GM11168 (cell line): Measurements from ENCODE around the gene EPHA4.

Experiments used
- in situ Hi-C: fragments of 300-500 bp; cut with MboI; formaldehyde crosslinking; loops from one replicate; pipeline ENCODE4 v1.12.0; 2022; ENCODE audit warnings: low sequenced_read_pairs; ENCODE audit not compliant: unreplicated experiment

The EPHA4 gene

DNA sequence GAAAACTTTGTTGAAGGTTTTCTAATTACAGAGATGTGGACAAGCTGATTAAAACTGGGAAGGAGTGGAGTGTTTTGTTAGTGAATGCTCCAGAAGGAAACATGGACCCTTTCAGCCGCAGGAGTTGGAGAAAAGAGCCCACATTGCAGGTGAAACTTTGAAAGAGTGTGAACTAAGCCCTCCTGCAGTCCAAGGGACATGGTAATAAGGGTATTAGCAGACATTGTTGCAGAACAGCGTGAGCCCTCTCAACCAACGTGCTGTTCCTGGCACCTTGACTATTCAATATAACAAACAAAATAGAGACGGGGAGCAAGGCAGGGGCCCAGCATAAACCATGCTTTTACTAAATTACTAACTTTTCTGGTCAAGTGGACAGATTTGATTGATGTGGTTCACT lies 122.7 kb downstream of the EPHA4 start:
- in situ Hi-C loops: no loop called here

DNA sequence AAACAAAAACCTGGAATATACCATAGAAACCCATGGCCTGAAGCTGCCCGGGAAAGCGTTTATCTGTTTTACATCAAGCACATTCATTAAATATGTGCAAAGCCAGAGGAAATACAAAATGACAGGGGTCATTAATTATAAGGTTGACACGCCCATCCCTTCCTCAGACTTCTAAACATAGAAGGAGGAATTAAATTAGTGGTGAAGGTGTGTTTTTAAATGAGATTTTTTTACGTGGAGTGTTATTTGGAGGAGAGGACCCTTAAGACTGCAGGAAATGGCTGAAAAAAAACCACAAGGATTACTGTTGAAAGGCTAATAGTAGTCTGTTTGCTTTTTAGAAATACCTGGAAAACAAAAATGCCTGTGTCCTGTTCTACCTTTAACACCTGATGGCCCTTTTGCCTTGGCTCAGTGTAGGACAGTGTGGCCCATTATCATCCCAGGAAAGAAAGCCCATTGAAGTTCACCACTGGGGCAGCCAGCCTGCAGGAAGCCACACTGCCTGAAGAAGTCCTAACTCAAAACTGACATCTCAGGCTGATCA lies 123.2 kb downstream of the EPHA4 start:
- in situ Hi-C loops: no loop called here

DNA sequence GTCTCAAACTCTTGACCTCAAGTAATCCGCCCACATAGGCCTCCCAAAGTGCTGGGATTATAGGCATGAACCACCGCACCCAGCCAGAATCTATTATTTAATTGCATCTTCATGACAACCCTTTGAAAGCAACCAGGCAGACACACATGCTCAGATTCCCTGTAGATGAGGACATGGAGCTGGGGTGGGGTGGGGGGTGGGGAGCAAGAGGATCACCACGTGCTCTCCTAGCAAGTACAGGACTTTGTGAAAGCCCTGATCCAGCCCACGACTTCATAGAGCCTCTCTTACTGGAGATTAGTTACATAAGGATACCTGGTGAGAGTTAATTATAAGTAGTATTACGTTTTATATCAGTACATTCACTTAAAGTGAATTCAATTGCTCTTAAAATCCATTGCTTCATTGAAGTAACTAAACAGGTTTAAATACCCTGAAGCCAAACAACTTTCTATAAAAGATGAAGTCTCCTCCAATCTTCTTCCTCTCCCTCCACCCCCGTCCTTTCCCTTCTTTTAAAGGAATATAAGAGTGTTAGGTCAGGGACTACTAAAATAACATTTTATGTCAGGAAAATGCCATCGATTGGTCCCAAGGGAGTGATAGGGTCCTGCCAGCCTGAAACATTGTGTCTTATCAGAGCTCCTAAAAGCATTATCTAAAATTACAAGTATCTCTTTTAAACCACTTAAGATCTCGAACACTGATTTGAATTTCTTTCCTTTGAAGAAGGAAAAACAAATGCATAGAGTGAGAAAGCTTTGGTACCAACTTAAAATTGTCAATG lies 123.9 kb downstream of the EPHA4 start:
- in situ Hi-C loops: no loop called here

DNA sequence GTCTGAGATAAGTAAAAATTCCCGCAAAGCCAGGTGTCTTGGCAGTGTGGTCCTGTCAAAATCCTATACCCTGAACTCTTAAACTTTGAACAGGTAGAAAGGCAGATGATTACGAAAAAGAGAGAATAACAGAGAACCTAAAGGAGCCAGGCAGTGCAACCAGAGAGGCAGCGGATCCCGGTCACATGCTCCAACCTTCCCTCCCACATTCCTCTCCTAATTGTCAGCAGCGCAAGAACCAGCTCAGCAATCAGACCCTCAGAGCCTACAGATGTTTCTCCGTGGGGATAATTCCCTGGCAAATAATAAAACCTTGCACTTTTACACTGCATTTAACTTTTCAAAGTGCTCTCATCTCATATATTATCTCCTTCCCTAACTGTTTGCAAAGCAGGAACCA lies 124.8 kb downstream of the EPHA4 start:
- in situ Hi-C loops: no loop called here

DNA sequence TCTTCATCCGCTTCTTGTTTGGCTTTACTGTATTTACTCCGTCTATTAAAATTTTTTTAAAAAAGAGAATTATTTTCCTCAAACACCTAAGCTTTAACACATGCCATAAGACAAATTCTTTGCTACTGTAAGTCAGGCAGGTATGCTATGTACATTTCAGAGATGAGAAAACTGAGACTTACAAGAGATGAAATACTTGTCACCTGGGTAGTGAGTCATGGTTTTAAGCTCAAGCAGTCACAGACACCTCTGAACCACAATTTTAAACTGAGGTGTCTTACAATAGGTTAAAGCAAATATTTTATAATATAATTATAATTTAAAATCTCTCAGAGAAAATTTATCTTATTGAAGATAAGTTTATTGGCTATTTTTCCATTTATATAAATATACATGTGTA lies 126.0 kb downstream of the EPHA4 start:
- in situ Hi-C loops: no loop called here

DNA sequence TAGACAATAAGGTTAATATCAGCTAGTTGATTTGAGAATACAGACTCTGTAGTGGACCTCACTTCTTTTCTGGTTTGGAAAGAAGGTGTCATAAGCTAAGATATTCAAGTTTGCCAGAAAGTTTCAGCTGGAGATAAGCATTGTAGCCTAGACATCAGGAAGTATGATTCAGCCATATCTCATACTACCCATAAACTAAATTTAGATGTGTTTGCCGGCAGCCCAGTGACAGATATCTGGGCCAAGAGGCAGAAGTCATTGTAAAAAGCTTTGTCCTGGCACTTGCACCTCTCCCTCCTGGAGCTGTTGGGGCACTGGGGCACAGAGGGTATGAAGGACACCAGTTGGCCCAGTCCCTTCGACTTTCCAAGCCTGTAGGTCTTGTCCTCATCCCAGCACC lies 128.0 kb downstream of the EPHA4 start:
- in situ Hi-C loops: no loop called here

DNA sequence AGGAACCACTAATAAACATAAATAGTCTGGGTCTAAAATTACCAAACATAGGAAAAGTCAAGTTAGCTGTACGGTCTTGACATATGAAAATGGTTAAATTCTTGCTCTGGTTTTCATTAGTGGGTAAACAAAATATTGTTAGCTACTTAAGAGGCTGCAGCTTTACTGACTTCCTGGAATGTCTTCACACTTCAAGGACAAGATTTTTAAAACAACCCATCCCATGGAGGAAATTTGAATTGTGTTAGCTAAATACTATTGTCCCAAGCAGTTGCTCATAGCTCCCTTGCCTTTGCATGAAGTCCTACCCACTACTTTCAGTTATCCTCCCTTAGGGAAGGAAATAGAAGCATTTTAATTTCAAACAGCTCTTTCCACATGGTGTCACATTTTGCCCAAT lies 128.5 kb downstream of the EPHA4 start:
- in situ Hi-C loops: no loop called here

DNA sequence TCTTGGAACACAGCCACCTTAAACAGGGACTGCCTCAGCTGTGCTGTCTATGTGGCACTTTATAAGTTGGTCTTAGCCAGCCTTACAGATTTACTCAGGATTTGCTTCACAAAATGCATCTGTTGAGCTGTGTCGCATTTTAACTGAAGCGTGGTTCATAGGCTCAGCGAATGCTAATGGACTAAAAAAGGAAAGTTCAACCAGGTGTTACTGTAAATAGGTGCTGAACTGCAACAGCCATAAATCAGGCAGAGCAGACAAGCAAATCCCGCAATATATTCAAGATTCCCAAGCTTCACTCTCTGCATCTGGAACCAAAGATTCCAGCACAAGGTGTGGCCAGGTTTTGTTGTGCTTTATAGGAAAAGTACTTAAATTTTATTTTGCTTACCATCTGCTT lies 130.0 kb downstream of the EPHA4 start:
- in situ Hi-C loops: no loop called here

DNA sequence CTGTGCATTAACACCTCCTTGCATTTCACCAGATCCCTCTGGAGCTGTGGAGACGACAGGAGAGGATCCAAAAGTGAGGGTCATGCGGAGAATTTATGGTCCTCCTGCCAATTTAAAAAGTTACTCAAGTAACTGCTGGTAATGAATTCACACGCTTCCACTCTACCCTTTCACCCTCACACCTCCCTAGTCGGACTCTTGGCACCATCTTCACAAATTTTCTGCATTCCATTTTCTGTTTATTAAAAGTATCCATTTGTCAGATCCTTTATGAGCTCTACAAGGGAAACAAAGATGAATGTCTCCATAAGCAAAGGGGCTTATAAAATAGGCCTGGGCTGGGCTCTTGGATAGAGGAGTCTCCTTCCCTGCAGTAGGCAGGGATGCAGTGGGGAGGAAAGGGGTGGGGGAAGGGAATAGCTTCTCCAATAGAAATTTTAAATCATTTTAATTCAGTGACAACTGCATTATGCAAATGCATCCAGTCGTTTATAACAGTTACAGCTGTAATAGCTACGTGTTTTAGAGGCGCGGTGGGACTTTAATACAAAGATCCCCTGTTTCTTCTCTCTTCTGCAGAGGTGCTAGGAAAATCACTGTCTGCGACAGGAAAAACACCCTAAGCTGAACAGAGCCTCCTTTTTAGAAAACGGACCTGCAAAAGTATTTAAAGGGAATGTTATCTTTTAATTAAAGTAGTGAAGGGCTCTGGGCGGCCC lies 132.2 kb downstream of the EPHA4 start:
- in situ Hi-C loops: no loop called here

DNA sequence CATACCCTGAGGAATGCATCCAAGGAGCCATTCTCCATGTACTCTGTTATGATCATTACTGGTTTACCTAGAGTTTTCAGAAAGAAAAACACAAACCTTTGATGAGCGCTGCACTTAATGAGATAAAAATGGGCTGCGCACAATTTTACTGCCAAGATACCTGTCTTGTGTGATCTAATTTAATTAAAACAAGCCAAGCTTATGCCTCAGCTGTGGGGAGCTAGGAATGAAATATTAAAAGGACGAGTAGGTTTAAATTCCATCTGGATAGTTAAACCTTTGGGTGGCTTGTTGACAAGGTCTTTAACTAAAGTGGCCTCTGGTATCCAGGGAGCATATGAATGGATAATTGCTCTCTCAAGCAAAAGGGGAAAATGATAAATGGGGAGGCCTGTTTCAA lies 135.0 kb downstream of the EPHA4 start:
- in situ Hi-C loops: no loop called here

DNA sequence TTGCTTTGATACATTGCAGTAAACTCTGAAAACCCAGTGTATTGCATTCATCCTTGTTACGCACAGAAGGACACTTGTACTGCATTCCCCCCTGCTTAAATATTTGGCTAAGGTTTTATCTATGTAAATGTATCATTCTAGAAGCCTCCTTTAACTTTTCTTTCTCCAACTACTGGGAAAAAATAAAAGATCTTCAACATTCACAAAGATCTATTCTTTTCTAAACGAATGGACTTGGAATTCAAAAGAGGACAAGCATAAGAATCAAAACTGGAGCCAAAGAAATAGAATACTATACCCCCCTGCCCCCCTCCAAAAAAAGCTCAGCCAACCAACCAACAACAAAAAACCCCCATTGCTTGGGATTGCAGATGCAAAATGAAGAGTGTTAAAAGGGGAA lies 136.9 kb downstream of the EPHA4 start:
- in situ Hi-C loops: no loop called here

DNA sequence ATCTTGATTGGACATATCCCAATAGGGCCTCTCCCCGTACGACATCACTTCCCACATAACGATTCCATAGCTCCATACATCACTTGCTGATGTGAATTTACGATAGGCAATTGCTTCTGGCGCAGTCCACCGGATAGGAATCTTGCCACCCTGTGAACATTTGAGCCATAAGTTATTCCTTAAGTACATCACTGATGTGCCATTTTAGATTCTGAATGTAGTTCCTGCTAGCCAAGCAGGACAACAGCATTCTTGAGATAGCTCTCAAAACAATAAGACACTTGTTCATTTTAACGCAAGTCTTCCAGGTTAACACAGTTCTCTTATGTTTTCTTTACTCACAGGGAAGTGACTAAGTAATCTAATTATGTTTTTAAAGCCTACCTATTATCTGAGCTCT lies 138.0 kb downstream of the EPHA4 start:
- in situ Hi-C loops: no loop called here

DNA sequence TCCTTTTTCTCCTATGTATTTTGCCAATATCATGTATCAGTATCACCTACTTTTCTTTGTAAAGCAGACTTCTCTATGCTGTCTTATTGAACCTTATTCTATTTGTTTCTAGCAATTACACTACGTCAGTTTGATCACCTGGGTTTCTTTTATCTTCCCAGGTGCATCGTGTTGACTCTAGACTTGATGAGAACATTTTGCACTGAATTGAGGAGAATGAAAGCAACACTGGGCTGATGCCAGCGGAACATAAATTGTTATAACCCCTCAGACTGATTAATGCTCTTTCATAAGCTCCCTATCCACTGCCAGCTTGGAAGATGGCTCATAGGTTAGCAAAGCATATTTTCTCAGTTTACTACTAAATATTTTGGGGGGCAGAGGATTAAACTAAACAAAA lies 140.6 kb downstream of the EPHA4 start:
- in situ Hi-C loops: no loop called here

DNA sequence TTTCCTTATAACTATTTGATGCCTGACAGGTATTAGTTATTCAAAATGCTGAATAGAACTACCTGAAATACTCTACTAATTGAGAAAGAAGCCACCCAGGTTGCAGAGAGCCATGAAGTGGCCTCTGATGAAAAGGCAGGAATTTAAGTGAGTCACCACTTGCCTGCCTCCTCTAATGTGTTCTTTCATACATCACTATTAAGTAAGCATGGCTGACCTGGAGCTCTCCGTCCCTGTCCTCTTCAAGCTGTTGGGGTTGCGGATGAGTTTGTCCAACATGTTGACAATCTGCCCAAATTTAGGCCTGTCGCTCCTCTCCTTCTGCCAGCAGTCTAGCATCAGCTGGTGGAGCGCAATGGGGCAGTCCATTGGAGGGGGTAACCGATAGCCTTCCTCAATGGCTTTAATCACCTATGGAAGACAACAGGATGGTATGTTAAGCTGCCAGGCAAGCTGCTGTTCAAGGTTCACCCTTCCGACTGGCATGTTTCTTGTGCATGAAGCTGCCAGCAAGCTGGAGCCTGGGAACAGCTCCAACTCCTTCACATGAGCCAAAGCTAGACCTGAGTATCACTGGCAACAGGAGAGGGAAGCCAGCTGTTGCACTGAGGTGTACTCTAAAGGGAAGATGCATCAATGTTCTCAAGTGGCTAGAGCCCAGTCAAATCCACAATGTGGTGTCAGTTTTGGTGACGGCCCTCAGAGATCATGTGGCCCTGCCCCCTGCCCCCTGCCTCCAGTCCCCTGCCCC lies 142.2 kb downstream of the EPHA4 start:
- in situ Hi-C loops: no loop called here

DNA sequence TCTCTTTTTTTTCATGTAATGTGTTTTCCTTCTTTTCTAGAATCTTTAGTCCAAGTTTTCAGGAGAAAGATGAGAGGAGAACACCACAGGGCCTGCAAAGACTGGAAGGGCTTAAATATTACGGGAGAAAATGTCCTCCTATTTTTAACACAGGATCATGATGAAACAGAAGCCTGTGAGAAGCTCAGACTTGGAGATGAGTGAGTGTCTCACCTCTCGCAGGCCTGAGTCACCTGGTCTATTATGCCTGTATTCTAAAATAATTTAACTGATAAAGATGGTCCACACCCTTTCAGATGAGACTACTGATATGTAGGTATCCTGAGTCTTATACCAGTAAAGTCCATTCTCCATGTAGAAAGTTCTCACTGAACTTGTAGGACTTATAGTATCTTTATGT lies 143.2 kb downstream of the EPHA4 start:
- in situ Hi-C loops: no loop called here

DNA sequence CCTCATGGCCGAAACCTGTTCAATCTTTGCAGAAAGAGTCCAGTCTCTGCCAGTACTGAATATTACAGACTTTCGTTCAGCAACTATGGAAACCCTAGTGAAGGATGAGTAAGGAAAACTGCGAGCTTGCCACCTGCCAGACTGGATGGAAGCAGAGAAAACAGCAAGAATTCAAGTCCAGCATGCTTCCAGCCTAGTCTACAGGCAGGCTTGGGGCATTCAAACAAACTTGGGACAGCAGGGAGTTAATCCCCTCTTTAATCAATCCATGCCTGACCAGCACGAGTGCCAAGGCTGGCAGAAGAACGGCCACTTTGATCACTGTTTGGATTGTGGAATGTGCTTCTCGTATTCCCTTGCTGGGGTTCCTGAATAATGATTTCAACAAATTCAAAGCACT lies 145.2 kb downstream of the EPHA4 start:
- in situ Hi-C loops: no loop called here

DNA sequence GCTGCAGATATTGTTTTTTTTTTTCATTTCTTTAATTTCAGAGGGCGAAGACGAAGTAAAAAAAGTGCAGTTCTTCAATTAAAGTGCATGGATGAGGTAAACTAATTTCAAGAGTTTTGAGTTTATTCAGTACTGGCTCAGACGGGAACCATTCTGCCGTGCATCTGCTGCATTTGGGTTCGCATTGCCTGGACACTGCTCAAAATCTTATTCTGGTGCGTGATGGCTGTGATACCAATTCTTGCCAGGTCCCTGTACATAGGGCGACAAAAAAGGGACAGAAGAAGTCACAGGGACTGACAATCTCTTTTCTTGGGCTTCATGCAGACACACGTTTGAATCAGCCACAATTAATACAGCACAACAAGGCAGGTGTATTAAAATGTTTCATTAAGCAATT lies 146.2 kb downstream of the EPHA4 start:
- in situ Hi-C loops: no loop called here

DNA sequence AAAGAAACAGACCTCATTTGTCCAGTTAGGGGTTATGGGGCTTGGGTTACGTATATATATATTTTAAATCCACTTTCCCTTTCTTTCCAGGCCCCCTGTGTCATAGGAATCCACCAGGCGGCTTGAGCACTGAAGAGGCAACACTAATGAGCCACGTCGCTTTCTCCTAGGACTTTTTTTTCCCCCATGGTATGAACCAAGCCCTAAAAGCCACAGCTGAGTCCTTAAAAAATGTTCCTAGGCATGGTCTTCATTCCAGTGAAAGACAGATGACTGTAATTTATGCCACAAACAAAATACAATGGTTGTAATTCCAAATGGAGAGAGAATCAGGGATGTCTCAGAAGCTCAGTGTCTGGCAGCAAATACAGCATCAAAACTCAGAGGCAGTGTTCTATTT lies 146.8 kb downstream of the EPHA4 start:
- in situ Hi-C loops: no loop called here

DNA sequence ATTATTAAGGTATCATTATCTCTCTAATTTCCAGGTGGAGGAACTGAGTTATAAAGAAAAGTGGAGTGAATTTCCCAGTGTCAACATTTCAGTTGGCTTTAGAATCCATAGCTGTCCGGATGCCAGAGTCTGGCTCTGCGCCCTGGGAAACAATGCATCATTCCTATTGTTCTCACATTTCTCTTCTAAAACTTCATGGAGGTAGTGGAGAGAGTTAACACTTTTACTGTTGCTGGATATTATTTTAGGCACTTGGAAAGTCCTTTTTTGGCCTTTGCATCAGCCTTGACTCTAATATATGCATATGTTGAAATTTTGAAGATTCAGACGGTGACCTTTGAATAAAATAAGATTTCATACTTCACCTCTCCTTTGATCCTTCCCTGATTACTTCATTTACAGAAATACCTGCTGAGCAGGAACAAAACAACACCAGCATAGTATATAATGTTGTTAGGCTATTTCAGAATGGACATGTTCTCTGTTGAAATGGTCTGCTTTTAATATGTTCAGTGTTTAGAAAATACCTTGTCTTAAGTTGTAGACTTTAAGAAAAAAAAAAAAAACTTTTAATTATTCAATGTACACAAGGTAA lies 148.8 kb downstream of the EPHA4 start:
- in situ Hi-C loops: no loop called here

DNA sequence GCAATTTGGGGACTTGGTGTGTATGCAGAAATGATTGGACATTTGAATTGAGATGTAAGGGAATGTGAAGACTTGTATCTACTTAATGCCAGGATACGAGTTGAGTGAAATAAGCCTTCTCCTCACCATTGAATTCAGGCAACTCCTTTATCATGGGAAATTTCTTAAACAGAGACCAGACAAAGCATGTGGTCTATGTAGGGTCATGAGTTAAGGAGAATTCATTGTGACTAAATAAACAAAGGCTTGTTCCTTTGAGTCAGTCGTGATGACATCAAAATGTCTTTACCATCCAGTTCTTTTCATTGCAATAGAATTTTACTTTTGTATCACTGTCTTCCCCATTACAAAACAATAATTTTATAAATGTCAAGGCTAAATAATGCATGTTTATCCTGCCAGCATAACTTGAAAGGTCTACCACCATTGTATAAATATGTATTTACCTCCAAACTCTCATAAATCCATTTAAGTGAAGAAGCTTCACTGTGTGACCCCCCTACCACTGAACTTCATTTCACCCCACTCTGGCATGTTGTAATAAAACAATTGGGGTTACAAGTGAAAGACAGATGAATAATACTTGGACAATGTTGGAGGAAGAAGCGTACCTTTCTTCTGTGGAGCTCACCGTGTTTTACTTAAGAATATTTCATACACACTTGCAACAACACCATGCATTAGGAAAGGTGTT lies 149.4 kb downstream of the EPHA4 start:
- in situ Hi-C loops: no loop called here
